GM12878 (cell line): ENCODE measurements around the gene SYNPR. TPM values are rescaled to one million over a fixed set of nuclear protein-coding genes. Genes with fewer than 3 reads are reported as not detected.

Source experiments
- ATAC-seq: fragments of 200-7000 bp; cut with Tn5 transposase; 3 replicates; pipeline ENCODE4 v1.9.1; 2020; ENCODE audit warnings: mild to moderate bottlenecking, moderate library complexity
- BruUV-seq: library from RNA; stranded (reverse); fragments of 400-500 nt; replicated peaks from 2 replicates; lab custom pipeline; 2021; lab: Mats Ljungman, UMichigan
- CTCF ChIA-PET: fragments of 300-600 bp; sonication (Branson Sonifier 250); formaldehyde crosslinking; extraction: SDS; loops from one replicate; lab custom pipeline; 2021; ENCODE audit warnings: inconsistent platforms; lab: Yijun Ruan, JAX
- POLR2A ChIA-PET: fragments of 350-600 bp; formaldehyde crosslinking; extraction: SDS; loops from one replicate; lab custom pipeline; 2021; ENCODE audit warnings: inconsistent platforms; lab: Charles Lee
- RAD21 ChIA-PET: fragments of 300-600 bp; sonication (Branson Sonifier 250); formaldehyde crosslinking; loops from one replicate; lab custom pipeline; 2023; ENCODE audit warnings: antibody characterized with exemption; ENCODE audit not compliant: unreplicated experiment; lab: Charles Lee
- SMC1A ChIA-PET: fragments of 300-600 bp; sonication (Branson Sonifier 250); formaldehyde crosslinking; loops from one replicate; lab custom pipeline; 2023; ENCODE audit not compliant: unreplicated experiment, uncharacterized antibody; lab: Charles Lee
- DNase-seq: peaks from one replicate; pipeline ENCODE4 v3.0.0-alpha.2; 2011; ENCODE audit warnings: low read depth, low spot score
- FAIRE-seq: peaks from 3 replicates; lab custom pipeline; 2011; peaks lifted over from hg19 to GRCh38; lab: Jason Lieb, UNC
- H2AFZ ChIP-seq: 2 replicates; pipeline ENCODE4 v1.6.0; 2011; ENCODE audit warnings: low read depth, low read length, control low read depth; ENCODE audit not compliant: control insufficient read depth
- H3K27ac ChIP-seq: 2 replicates; pipeline ENCODE4 v1.5.1; 2011; ENCODE audit warnings: control low read depth; ENCODE audit not compliant: control insufficient read depth, insufficient read depth
- H3K27me3 ChIP-seq, 2 experiments: replicated peaks in 1 of 2; 2 replicates each; pipeline versions ENCODE4 v1.6.0 to v1.6.1; 2011; ENCODE audit warnings: low read length in 1 of 2; ENCODE audit not compliant: control insufficient read depth in 2 of 2, insufficient read depth in 2 of 2
- H3K36me3 ChIP-seq, 2 experiments: 2 replicates each; pipeline ENCODE4 v1.5.1; 2011; ENCODE audit warnings: low read length in 1 of 2; ENCODE audit not compliant: control insufficient read depth in 2 of 2, insufficient read depth in 2 of 2
- H3K4me1 ChIP-seq: 2 replicates; pipeline ENCODE4 v1.6.1; 2011; ENCODE audit warnings: mild to moderate bottlenecking, low read length, moderate library complexity, mixed read lengths; ENCODE audit not compliant: control insufficient read depth, insufficient read depth
- H3K4me2 ChIP-seq: 2 replicates; pipeline ENCODE4 v1.6.0; 2011; ENCODE audit warnings: control low read depth; ENCODE audit not compliant: control insufficient read depth, insufficient read depth
- H3K4me3 ChIP-seq: fragments of 200-600 bp; sonication (generic); 2 replicates; pipeline ENCODE4 v1.5.1; 2016
- H3K79me2 ChIP-seq: 2 replicates; pipeline ENCODE4 v1.6.0; 2011; ENCODE audit warnings: low read length; ENCODE audit not compliant: control insufficient read depth, insufficient read depth
- H3K9ac ChIP-seq: 2 replicates; pipeline ENCODE4 v1.8.0; 2011; ENCODE audit warnings: low read length, control low read depth, mixed read lengths; ENCODE audit not compliant: control insufficient read depth, insufficient read depth
- H3K9me3 ChIP-seq: replicated peaks from 3 replicates; pipeline ENCODE4 v1.5.1; 2011; ENCODE audit warnings: mild to moderate bottlenecking, low read length; ENCODE audit not compliant: control insufficient read depth, insufficient read depth
- H4K20me1 ChIP-seq: 2 replicates; pipeline ENCODE4 v1.6.0; 2011; ENCODE audit not compliant: control insufficient read depth, insufficient read depth
- CEBPB ChIP-seq, 2 experiments: fragments of 150-350 bp in 1 of 2; IDR thresholded peaks; 2 replicates each; pipeline ENCODE4 v1.6.1; 2012 to 2014; ENCODE audit warnings: low read depth in 2 of 2, low read length in 2 of 2, borderline replicate concordance in 1 of 2, inconsistent platforms in 1 of 2
- GABPA ChIP-seq: IDR thresholded peaks from 2 replicates; pipeline ENCODE4 v1.6.1; 2014; ENCODE audit warnings: antibody characterized with exemption, low read depth, mild to moderate bottlenecking, inconsistent platforms
- NFYA ChIP-seq: IDR thresholded peaks from 2 replicates; pipeline ENCODE4 v1.6.1; 2011; ENCODE audit warnings: low read depth, mild to moderate bottlenecking, low read length, improper control_type of control experiment, borderline replicate concordance
- NR2C2 ChIP-seq: IDR thresholded peaks from 2 replicates; pipeline ENCODE4 v1.6.1; 2011; ENCODE audit warnings: borderline replicate concordance, low read depth; ENCODE audit not compliant: control insufficient read depth, insufficient read length
- SMAD5 ChIP-seq: IDR thresholded peaks from 2 replicates; pipeline ENCODE4 v1.6.1; 2016; ENCODE audit warnings: antibody characterized with exemption, low read depth
- SP1 ChIP-seq: IDR thresholded peaks from one replicate; pipeline ENCODE4 v1.6.1; 2011; ENCODE audit warnings: low read depth, low read length
- WGBS: methylation state at CpG from one replicate; pipeline ENCODE4 v1.1.6; 2016; ENCODE audit warnings: low lambda C conversion rate; ENCODE audit not compliant: insufficient replicate concordance, insufficient coverage; ENCODE audit errors: missing lambda C conversion rate; 5-methylcytosine and 5-hydroxymethylcytosine counted together
- in situ Hi-C: fragments of 300-500 bp; cut with MboI; formaldehyde crosslinking; loops from 9 replicates; pipeline ENCODE4 v1.14.3; 2018; ENCODE audit warnings: mixed read lengths
- intact Hi-C: fragments of 100-400 bp; cut with micrococcal nuclease; formaldehyde crosslinking; loops from one replicate; pipeline ENCODE4 v1.14.2; 2022; ENCODE audit not compliant: unreplicated experiment
- polyA plus RNA-seq, 11 experiments: library from polyadenylated mRNA; depleted of rRNA in 4 of 11; unstranded in 6 of 11; stranded (reverse) in 5 of 11; fragments of >200 nt; fragmentation: Nextera tagmentation in 4 of 11; fragmentation: Illumina TruSeq in 1 of 11; extraction: Ambion mirVana in 4 of 11; extraction: Trizol in 1 of 11; gene quantifications; 1 replicate in 1 of 11; 2 replicates in 10 of 11; pipeline versions ENCODE4 v1.2.1 to v1.2.3, GENCODE V29; 2011 to 2016; ENCODE audit warnings: inconsistent platforms in 2 of 11, missing spikeins in 2 of 11, low read depth in 1 of 11
- total RNA-seq, 4 experiments: library from RNA; depleted of rRNA in 3 of 4; stranded (reverse); fragments of >200 nt in 3 of 4; fragmentation: Illumina TruSeq in 1 of 4; extraction: Trizol in 1 of 4; gene quantifications; 2 replicates each; pipeline versions ENCODE4 v1.2.1 to v1.2.3, GENCODE V29; 2013 to 2021
- TF ChIP-seq, protein P1 (sequence below): fragments of 150-350 bp; IDR thresholded peaks from 2 replicates; pipeline ENCODE4 v1.6.1; 2014; ENCODE audit warnings: mild to moderate bottlenecking, low read depth, low read length

Gene SYNPR
- total and polyA plus RNA-seq, 10 of the 15 experiments (the other 5 are each of a cell fraction or from before 2014, with no cell fraction given), result not detected

- SMC1A ChIA-PET, result interaction anchor here (0.9 kb wide), 1 partner anchor 475 kb away, joined by 4 read pairs; the partner anchor contains the start of gene C3orf49
- intact Hi-C loops, result no loop called here
- Histone ChIP-seq H3K79me2 (no peaks in the 10 kb centered on the region), H3K9me3 (no peaks in the 10 kb centered on the region), H4K20me1 (no peaks in the 10 kb centered on the region), H2AFZ (no peak overlapping the region), H3K9ac (no peak overlapping the region), H3K27me3 (no peaks in the 10 kb centered on the region), H3K4me1 (no peaks in the 10 kb centered on the region), H3K4me2 (no peak overlapping the region), H3K36me3 (no peaks in the 10 kb centered on the region), H3K27ac (no peak overlapping the region), H3K4me3 (no peak overlapping the region)
- DNase-seq, result peak; percentile 4
- CTCF ChIA-PET, result interaction anchor here (1.1 kb wide), 1 partner anchor 28 kb away, joined by 4 read pairs; no protein-coding TSS in a partner anchor
- RAD21 ChIA-PET, result no interaction called here
- TF ChIP-seq CEBPB (IDR thresholded peaks at IDR 0.05; ENCODE audit: borderline replicate concordance in 1 of 2, low read depth in 2 of 2, low read length in 2 of 2), result no peak
- TF ChIP-seq SMAD5, result no peak
- TF ChIP-seq SP1, result no peak
- TF ChIP-seq GABPA, result no peak
- TF ChIP-seq NFYA, result no peak
- TF ChIP-seq, protein P1, sequence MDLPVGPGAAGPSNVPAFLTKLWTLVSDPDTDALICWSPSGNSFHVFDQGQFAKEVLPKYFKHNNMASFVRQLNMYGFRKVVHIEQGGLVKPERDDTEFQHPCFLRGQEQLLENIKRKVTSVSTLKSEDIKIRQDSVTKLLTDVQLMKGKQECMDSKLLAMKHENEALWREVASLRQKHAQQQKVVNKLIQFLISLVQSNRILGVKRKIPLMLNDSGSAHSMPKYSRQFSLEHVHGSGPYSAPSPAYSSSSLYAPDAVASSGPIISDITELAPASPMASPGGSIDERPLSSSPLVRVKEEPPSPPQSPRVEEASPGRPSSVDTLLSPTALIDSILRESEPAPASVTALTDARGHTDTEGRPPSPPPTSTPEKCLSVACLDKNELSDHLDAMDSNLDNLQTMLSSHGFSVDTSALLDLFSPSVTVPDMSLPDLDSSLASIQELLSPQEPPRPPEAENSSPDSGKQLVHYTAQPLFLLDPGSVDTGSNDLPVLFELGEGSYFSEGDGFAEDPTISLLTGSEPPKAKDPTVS, result no peak
- TF ChIP-seq NR2C2, result no peak
- FAIRE-seq, result no peak
- BruUV-seq, result no TSS peak
- POLR2A ChIA-PET, result no interaction called here
- peak; percentile 62 for ATAC-seq
- in situ Hi-C loops, result no loop called here
- 1% methylated on average over 9 of the region's 9 CpGs for WGBS
Observed at GRCh38 chr3:63343674-63344073, 65.6 kb downstream of the SYNPR start.
